HG03432 (cell line): ENCODE data around the gene CNTNAP2.
"Not testable (repeated sequence)": the region's sequence is repeated elsewhere in the genome, so short reads cannot be mapped to it uniquely, and the experiment has no call there.

Experiments
- ATAC-seq: cut with Tn5 transposase; IDR thresholded peaks from one replicate; pipeline ENCODE4 v1.9.1; 2021; ENCODE audit warnings: mild to moderate bottlenecking, moderate library complexity; ENCODE audit not compliant: unreplicated experiment

CNTNAP2 gene

GRCh38 chr7:146146831-146147486 lies 30.4 kb downstream of the CNTNAP2 start:
- no peak for ATAC-seq

- no peak for ATAC-seq
These were observed 33.6 kb downstream of the CNTNAP2 start for GRCh38 chr7:146150153-146150552.

- no peak for ATAC-seq
These were observed 55.5 kb downstream of the CNTNAP2 start for GRCh38 chr7:146172112-146172511.

- ATAC-seq: no peak
These were observed 59.1 kb downstream of the CNTNAP2 start for GRCh38 chr7:146175716-146176115.

GRCh38 chr7:146176860-146177259 lies 60.3 kb downstream of the CNTNAP2 start:
- ATAC-seq: no peak

- no peak for ATAC-seq
These were observed 60.7 kb downstream of the CNTNAP2 start for GRCh38 chr7:146177301-146177700.

GRCh38 chr7:146185844-146186243 lies 69.2 kb downstream of the CNTNAP2 start:
- ATAC-seq: no peak

- not testable (repeated sequence) for ATAC-seq
These were observed 74.8 kb downstream of the CNTNAP2 start for GRCh38 chr7:146191428-146191827.

- ATAC-seq: no peak
These were observed 85.3 kb downstream of the CNTNAP2 start for GRCh38 chr7:146201945-146202344.

- ATAC-seq: no peak
These were observed 89.7 kb downstream of the CNTNAP2 start for GRCh38 chr7:146206270-146206669.

GRCh38 chr7:146208492-146208891 lies 91.9 kb downstream of the CNTNAP2 start:
- ATAC-seq: no peak

- no peak for ATAC-seq
These were observed 98.2 kb downstream of the CNTNAP2 start for GRCh38 chr7:146214842-146215241.

- no peak for ATAC-seq
These were observed 99.9 kb downstream of the CNTNAP2 start for GRCh38 chr7:146216396-146217041.

GRCh38 chr7:146223851-146224250 lies 107.2 kb downstream of the CNTNAP2 start:
- no peak for ATAC-seq

GRCh38 chr7:146232604-146233003 lies 116.0 kb downstream of the CNTNAP2 start:
- no peak for ATAC-seq

- no peak for ATAC-seq
These were observed 118.6 kb downstream of the CNTNAP2 start for GRCh38 chr7:146235195-146235594.

GRCh38 chr7:146242661-146243060 lies 126.1 kb downstream of the CNTNAP2 start:
- ATAC-seq: no peak

- not testable (repeated sequence) for ATAC-seq
These were observed 131.4 kb downstream of the CNTNAP2 start for GRCh38 chr7:146247991-146248390.

GRCh38 chr7:146248744-146249143 lies 132.1 kb downstream of the CNTNAP2 start:
- not testable (repeated sequence) for ATAC-seq

- ATAC-seq: no peak
These were observed 132.7 kb downstream of the CNTNAP2 start for GRCh38 chr7:146249272-146249671.

GRCh38 chr7:146255609-146256008 lies 139.0 kb downstream of the CNTNAP2 start:
- ATAC-seq: no peak

- ATAC-seq: no peak
These were observed 145.9 kb downstream of the CNTNAP2 start for GRCh38 chr7:146262527-146262926.

- no peak for ATAC-seq
These were observed 160.3 kb downstream of the CNTNAP2 start for GRCh38 chr7:146276888-146277287.
